ENCODE results near the gene IGSF9B. TPM values are rescaled to one million over a fixed set of nuclear protein-coding genes. Genes with fewer than 3 reads are reported as not detected.

The IGSF9B gene
- total and polyA plus RNA-seq, 2 of the 13 experiments (the other 11 are each of a cell fraction or from before 2014, with no cell fraction given), result not detected

DNA sequence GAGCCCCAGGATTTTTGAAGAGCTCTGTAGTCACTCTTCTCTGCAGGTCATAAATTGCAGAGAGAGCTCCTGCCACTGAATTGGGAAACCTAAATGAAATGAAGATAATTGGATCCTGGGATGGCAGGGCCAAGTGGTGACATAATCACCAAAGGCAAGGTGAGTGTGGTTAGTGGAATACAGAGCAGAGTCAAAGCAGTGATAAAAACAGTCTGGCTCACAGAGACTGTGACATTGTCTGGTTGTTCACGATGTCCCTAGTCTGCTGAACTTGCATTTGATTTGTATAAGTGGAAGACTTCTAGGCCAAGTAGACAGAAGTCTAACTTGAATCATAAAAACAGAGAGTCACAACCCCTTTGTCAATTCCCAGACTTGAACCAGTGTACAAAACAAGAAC lies 84.6 kb downstream of the IGSF9B start:
- no peaks in the 10 kb centered on the region for H3K27me3 ChIP-seq (ENCODE audit: control insufficient read depth in 1 of 2, insufficient read depth in 2 of 2, low read length in 2 of 2)
- ATAC-seq (no peak), DNase-seq (ENCODE audit: low spot score) (no peak), FAIRE-seq (no peak)
- no TSS peak for BruUV-seq (replicated peaks)
- ChIA-PET POLR2A (no interaction called here), CTCF (ENCODE audit: low intra/inter-chr PET ratio, low total read pairs) (no interaction called here)
- H3K79me2 ChIP-seq (ENCODE audit: insufficient read depth, low read length), result no peaks in the 10 kb centered on the region
- H3K4me2 ChIP-seq (ENCODE audit: low read depth, low read length), result no peak overlapping the region
- no peak overlapping the region for H3K27ac ChIP-seq (ENCODE audit: extremely low read length, insufficient read depth, low read length)
- intact Hi-C loops (cut with micrococcal nuclease; ENCODE audit: unreplicated experiment), result no loop called here
- WGBS (ENCODE audit: low lambda C conversion rate), result 0% methylated on average over 1 of the region's 1 CpG
- in situ Hi-C loops (cut with HindIII; ENCODE audit: extremely low pct_ligation_motif_present, low pct_unique_long_range_greater_than_20kb), result no loop called here
- H2AFZ ChIP-seq (ENCODE audit: low read length), result no peak overlapping the region
- H4K20me1 ChIP-seq (ENCODE audit: insufficient read depth, low read length), result no peaks in the 10 kb centered on the region
- H3K9me3 ChIP-seq (ENCODE audit: low read length), result no peaks in the 10 kb centered on the region
- no peaks in the 10 kb centered on the region for H3K36me3 ChIP-seq (replicated peaks in 1 of 2; ENCODE audit: control insufficient read depth in 1 of 2, insufficient read depth in 2 of 2, low read length in 2 of 2)
- H3K9ac ChIP-seq (ENCODE audit: insufficient read depth, low read depth, low read length), result no peak overlapping the region
- H3K4me1 ChIP-seq (ENCODE audit: insufficient read depth, low read length), result no peaks in the 10 kb centered on the region
- no peak overlapping the region for H3K4me3 ChIP-seq (replicated peaks in 1 of 3; ENCODE audit: insufficient read depth in 1 of 3, low read depth in 2 of 3, low read length in 3 of 3)
- TF ChIP-seq, protein P1, sequence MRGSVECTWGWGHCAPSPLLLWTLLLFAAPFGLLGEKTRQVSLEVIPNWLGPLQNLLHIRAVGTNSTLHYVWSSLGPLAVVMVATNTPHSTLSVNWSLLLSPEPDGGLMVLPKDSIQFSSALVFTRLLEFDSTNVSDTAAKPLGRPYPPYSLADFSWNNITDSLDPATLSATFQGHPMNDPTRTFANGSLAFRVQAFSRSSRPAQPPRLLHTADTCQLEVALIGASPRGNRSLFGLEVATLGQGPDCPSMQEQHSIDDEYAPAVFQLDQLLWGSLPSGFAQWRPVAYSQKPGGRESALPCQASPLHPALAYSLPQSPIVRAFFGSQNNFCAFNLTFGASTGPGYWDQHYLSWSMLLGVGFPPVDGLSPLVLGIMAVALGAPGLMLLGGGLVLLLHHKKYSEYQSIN (CRISPR knock-in tag; IDR thresholded peaks at IDR 0.05; ENCODE audit: borderline replicate concordance), result no peak
- TF ChIP-seq NFRKB (IDR thresholded peaks at IDR 0.05) (no peak), ZNF251 (CRISPR knock-in tag; IDR thresholded peaks at IDR 0.05) (no peak), IKZF4 (CRISPR knock-in tag; IDR thresholded peaks at IDR 0.05; ENCODE audit: borderline replicate concordance, low read depth, not compliant biosample characterization) (no peak), RCOR2 (CRISPR knock-in tag; IDR thresholded peaks at IDR 0.05) (no peak), ZC3H4 (CRISPR knock-in tag; IDR thresholded peaks at IDR 0.05; ENCODE audit: borderline replicate concordance) (no peak), HMG20B (CRISPR knock-in tag; conservative IDR thresholded peaks at IDR 0.05) (no peak), ZSCAN29 (CRISPR knock-in tag; conservative IDR thresholded peaks at IDR 0.05) (no peak), MXD4 (CRISPR knock-in tag; IDR thresholded peaks at IDR 0.05) (no peak), ZNF557 (CRISPR knock-in tag; IDR thresholded peaks at IDR 0.05) (no peak), NFKB2 (CRISPR knock-in tag; IDR thresholded peaks at IDR 0.05; ENCODE audit: borderline replicate concordance) (no peak), MXI1 (IDR thresholded peaks at IDR 0.05; ENCODE audit: borderline replicate concordance, low read depth, low read length) (no peak), PHB2 (IDR thresholded peaks at IDR 0.05; ENCODE audit: partially characterized antibody) (no peak), NR2F6 (IDR thresholded peaks at IDR 0.05) (no peak), NR2F6 (CRISPR knock-in tag; IDR thresholded peaks at IDR 0.05) (no peak), EED (CRISPR knock-in tag; IDR thresholded peaks at IDR 0.05) (no peak), RBFOX2 (IDR thresholded peaks at IDR 0.05; ENCODE audit: low read depth, low read length) (no peak)
- TF ChIP-seq, protein P2, sequence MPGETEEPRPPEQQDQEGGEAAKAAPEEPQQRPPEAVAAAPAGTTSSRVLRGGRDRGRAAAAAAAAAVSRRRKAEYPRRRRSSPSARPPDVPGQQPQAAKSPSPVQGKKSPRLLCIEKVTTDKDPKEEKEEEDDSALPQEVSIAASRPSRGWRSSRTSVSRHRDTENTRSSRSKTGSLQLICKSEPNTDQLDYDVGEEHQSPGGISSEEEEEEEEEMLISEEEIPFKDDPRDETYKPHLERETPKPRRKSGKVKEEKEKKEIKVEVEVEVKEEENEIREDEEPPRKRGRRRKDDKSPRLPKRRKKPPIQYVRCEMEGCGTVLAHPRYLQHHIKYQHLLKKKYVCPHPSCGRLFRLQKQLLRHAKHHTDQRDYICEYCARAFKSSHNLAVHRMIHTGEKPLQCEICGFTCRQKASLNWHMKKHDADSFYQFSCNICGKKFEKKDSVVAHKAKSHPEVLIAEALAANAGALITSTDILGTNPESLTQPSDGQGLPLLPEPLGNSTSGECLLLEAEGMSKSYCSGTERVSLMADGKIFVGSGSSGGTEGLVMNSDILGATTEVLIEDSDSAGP (CRISPR knock-in tag; IDR thresholded peaks at IDR 0.05; ENCODE audit: borderline replicate concordance), result no peak
- TF ChIP-seq, protein P3, sequence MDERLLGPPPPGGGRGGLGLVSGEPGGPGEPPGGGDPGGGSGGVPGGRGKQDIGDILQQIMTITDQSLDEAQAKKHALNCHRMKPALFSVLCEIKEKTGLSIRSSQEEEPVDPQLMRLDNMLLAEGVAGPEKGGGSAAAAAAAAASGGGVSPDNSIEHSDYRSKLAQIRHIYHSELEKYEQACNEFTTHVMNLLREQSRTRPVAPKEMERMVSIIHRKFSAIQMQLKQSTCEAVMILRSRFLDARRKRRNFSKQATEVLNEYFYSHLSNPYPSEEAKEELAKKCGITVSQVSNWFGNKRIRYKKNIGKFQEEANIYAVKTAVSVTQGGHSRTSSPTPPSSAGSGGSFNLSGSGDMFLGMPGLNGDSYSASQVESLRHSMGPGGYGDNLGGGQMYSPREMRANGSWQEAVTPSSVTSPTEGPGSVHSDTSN (CRISPR knock-in tag; IDR thresholded peaks at IDR 0.05), result no peak
- TF ChIP-seq, protein P4, sequence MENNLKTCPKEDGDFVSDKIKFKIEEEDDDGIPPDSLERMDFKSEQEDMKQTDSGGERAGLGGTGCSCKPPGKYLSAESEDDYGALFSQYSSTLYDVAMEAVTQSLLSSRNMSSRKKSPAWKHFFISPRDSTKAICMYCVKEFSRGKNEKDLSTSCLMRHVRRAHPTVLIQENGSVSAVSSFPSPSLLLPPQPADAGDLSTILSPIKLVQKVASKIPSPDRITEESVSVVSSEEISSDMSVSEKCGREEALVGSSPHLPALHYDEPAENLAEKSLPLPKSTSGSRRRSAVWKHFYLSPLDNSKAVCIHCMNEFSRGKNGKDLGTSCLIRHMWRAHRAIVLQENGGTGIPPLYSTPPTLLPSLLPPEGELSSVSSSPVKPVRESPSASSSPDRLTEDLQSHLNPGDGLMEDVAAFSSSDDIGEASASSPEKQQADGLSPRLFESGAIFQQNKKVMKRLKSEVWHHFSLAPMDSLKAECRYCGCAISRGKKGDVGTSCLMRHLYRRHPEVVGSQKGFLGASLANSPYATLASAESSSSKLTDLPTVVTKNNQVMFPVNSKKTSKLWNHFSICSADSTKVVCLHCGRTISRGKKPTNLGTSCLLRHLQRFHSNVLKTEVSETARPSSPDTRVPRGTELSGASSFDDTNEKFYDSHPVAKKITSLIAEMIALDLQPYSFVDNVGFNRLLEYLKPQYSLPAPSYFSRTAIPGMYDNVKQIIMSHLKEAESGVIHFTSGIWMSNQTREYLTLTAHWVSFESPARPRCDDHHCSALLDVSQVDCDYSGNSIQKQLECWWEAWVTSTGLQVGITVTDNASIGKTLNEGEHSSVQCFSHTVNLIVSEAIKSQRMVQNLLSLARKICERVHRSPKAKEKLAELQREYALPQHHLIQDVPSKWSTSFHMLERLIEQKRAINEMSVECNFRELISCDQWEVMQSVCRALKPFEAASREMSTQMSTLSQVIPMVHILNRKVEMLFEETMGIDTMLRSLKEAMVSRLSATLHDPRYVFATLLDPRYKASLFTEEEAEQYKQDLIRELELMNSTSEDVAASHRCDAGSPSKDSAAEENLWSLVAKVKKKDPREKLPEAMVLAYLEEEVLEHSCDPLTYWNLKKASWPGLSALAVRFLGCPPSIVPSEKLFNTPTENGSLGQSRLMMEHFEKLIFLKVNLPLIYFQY (CRISPR knock-in tag; IDR thresholded peaks at IDR 0.05; ENCODE audit: borderline replicate concordance), result no peak
